Measurements from ENCODE around the gene RAN. TPM values are rescaled to one million over a fixed set of nuclear protein-coding genes. Genes with fewer than 3 reads are reported as not detected.
A peak's percentile ranks its signal among the peaks of the same experiment; 100 is the strongest.

RAN gene
- 1,000 to 10,000 TPM; 1,428 to 1,822 TPM for total RNA-seq

DNA sequence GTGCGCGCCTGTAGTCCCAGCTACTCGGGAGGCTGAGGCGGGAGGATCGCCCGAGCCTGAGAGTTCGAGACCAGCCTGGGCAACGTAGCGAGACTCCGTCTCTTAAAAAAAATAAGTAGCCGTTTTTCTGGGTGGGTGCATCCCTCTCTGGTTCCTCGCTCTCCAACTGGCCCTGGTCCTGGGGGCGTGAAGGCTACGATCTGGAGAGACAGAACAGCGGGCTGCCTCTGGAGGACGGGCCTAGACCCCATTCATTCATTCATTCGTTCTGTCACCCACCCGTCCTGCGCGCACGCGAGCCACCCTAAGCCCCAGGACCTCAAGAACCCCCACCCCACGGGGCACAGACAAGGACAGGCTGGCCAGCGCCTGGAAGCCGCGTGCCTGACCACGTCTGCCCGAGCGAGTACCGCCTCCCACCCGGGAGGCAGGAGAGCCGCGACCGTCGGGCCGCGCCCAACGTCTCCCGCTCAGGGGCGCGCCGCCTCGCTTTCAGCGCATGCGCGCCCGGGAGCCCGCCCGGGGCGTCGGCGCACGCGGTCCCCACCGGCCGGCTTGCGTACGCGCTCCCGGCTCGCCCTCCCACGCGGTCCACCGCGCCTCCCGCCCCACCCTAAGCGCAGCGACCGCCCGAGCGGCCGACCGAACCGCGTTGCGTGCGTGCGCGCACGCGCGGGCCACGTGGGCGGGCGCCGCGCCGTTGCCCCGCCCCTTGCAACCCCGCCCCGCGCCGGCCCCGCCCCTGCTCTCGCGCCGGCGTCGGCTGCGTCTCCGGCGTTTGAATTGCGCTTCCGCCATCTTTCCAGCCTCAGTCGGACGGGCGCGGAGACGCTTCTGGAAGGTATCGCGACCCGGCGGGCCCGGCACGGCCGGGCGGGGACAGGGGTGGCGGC is at the start of gene RAN:
TSS of gene RAN (plus strand) at position 781 of the 893 bp plus-strand sequence. CDS start 528 bp downstream, outside the sequence.
- Mint-ChIP-seq H3K36me3 (peaks cover 35 to 51% of the 10 kb centered on the region in 2 donors), H3K9me3 (no peaks in the 10 kb centered on the region), H3K27ac (peak within 1 kb of the TSS; percentile 93 to 99)
- ATAC-seq (peak; percentile 63 to 87), DNase-seq (ENCODE audit: low spot score in 2 of 2) (peak; percentile 89 to 93)

DNA sequence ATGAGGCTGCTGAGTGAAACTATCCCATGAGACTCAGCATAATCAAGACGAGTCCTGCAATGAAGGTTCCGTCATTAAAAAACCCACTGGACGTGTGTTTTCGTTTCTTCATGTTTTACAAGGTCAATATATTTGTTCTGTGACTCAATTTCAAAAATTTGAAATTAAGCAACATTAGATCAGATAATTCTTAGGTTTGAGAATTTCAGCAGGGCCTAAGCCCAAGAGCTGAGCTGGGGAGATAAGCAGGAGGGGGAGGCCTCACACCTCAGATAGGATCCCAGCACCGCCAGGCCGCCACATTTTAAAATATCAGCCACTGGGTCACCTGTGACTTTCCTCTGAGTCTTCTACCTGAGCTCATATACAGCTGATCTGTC is 46.1 kb upstream of the RAN start:
- DNase-seq (ENCODE audit: low spot score in 2 of 2) = no peak
- ATAC-seq = no peak
- H3K27ac Mint-ChIP-seq = no peak overlapping the region
- H3K9me3 Mint-ChIP-seq = no peaks in the 10 kb centered on the region
- H3K36me3 Mint-ChIP-seq = peaks cover 8 to 9% of the 10 kb centered on the region in 2 donors

DNA sequence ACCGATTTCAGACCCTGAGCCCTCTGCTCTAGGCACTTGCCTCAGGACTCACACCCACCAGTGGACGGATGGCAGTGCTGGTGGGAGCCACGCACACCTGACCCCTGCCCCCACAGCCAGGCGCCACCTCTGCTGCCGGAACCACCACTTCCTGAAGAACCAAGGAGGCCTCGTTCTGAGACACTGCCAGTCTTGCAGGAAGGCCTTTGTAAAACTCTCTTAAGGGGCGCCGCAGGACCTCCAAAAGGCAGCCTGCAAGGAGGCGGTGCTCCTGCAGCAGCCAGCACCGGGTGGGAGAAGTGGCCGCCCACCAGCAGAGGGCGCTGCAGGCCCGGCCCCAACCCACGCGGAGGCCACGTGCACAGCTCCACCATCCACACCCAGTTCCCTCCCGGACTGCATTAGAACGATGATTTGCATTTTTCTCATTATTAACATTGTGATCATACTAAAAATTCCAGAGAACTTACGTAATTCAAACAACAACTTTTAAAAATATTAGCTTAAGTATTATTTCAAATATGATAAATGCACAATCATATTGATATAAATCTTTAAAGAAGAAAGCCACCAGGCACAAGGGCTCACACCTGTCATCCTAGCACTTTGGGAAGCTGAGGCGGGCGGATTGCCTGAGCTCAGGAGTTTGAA is 45.6 kb upstream of the RAN start:
- peak; percentile 93 to 95 for ATAC-seq
- peak; percentile 63 to 80 for DNase-seq (ENCODE audit: low spot score in 2 of 2)
- peaks cover 8 to 9% of the 10 kb centered on the region in 2 donors for H3K36me3 Mint-ChIP-seq
- H3K27ac Mint-ChIP-seq = no peak overlapping the region
- H3K9me3 Mint-ChIP-seq = no peaks in the 10 kb centered on the region

DNA sequence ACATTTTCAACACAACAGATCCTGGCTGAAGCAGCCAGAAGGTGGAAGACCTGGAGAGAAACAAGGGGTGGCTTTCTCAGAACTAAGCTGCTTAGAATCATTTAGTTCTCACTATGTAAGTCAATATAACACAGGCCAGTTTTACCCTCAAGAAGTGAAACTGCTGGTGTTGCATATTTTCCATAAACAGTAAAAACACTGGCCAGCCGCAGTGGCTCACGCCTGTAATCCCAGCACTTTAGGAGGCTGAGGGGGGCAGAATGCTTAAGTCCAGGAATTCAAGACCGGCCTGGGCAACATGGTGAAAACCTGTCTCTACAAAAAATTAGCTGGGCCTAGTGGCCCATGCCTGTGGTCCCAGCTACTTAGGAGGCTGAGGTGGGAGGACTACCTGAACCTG is 44.4 kb upstream of the RAN start:
- ATAC-seq (peak in 1 of 2 donors; percentile 30), DNase-seq (ENCODE audit: low spot score in 2 of 2) (no peak)
- H3K9me3 Mint-ChIP-seq = no peaks in the 10 kb centered on the region
- H3K36me3 Mint-ChIP-seq = peaks cover 8 to 9% of the 10 kb centered on the region in 2 donors
- H3K27ac Mint-ChIP-seq = peak overlapping the region in 1 of 2 donors; percentile 37

DNA sequence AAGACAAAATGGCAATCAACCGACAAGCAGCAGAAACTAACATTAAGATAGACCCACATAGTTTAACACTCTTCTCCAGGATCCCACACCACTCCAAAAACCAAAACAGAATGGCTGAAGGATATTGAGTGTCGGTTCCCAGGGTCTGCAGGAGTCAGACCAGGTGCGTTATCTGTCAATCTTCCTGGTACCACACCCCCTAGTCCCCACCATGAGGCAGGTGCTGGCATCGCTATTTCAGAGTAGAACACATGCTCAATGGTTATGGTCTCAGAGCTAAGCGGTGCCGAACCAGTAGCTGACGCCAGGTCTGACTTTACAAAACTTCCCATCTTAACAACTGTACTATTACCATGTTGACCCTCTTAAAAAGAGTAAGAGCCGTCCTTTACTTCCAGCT is 43.0 kb upstream of the RAN start:
- no peak for ATAC-seq
- no peak overlapping the region for H3K27ac Mint-ChIP-seq
- H3K36me3 Mint-ChIP-seq = no peaks in the 10 kb centered on the region
- H3K9me3 Mint-ChIP-seq = no peaks in the 10 kb centered on the region
- DNase-seq (ENCODE audit: low spot score in 2 of 2) = no peak

DNA sequence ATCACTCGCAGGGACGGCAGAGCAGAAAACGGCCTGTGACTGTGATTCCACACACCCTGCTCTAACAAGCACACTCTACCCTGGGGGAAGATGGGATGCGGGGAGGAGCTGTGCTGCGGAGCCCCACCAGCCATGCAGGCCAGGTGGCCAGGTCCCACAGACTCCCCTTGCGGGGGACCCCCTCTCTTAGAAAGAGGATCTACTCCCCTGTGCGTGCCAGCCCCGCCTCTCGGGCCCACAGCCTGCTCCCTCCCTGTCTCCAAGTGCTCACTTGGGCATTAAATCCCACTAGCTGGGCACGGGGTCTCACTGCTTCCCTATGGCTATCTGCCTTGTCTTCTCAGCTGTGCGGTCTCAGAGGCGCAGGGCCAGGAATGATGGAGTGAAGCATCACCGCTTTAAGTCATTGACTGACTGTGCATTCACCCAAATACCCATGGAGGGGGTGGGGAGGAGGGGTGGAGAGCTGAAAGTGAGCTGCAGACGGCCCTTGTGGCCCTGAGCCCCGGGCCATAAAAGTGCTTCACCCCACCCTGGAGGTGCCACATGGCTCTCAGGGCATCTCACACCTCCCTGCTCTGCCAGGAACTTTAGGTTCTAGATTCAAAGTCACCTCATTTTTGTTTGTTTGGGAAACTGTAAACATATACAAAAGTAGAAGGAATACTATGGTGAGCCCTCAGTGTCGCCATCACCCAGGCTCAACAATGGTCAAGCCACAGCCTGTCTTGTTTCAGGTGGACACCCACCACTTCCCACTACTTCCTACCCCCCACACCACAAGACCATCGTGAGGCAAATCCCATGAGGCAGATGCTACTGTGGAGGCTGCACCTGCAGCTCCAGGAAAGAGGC is 42.2 kb upstream of the RAN start:
- DNase-seq (ENCODE audit: low spot score in 2 of 2) (no peak), ATAC-seq (no peak)
- no peaks in the 10 kb centered on the region for H3K9me3 Mint-ChIP-seq
- H3K36me3 Mint-ChIP-seq = no peaks in the 10 kb centered on the region
- no peak overlapping the region for H3K27ac Mint-ChIP-seq

DNA sequence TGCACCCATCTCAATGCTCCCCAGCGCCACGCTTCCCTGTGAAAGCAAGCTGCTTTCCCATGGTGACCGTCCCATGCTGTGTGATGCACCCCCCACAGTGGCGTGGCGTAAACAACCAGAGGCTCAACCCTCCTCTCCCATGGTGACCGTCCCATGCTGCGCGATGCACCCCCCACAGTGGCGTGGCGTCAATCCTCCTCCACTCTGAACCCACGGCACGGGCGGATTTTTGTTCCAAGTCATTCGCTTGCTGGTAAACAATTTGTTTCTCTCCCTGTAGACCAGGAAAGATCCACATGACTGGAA is 41.7 kb upstream of the RAN start:
- ATAC-seq = no peak
- H3K36me3 Mint-ChIP-seq = no peaks in the 10 kb centered on the region
- H3K27ac Mint-ChIP-seq = no peak overlapping the region
- DNase-seq (ENCODE audit: low spot score in 2 of 2) = no peak
- no peaks in the 10 kb centered on the region for H3K9me3 Mint-ChIP-seq

DNA sequence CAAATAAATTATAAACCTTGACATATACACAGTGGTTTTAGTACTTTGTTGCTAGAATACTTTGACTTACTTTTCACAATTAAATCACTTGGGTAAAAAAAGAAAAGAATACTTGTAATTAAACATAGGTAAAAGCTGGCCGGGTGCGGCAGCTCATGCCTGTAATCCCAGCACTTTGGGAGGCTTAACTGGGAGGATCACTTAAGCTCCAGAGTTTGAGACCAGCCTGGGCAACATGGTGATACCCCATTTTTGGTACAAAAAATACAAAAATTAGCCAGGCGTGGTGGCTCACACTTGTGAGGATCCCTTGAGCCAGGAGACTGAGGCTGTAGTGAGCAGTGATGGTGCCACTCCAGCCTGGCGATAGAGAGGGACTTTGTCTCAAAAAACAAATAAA is 40.6 kb upstream of the RAN start:
- ATAC-seq (no peak), DNase-seq (ENCODE audit: low spot score in 2 of 2) (no peak)
- no peaks in the 10 kb centered on the region for H3K36me3 Mint-ChIP-seq
- H3K27ac Mint-ChIP-seq = no peak overlapping the region
- no peaks in the 10 kb centered on the region for H3K9me3 Mint-ChIP-seq

DNA sequence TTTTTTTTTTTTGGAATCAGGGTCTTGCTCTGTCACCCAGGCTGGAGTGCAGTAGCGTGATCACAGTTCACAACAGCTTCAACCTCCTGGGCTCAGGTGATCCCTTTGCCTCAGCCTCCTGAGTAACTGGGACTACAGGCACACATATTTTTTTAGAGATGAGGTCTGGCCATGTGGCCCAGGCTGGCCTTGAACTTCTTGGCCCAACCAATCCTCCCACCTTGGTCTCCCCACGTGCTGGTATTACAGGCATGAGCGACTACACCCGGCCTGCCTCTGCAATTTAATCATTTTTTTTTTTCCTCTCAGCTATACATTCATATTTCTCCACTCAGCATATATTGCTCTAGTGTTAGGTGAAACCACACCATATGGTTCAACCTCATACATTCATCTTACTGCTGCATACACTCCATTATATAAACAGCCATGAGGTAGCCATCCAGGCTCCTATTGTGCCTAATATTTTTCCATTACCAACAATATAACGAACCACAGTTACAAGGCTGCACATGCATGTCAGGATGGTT is 39.9 kb upstream of the RAN start:
- DNase-seq (ENCODE audit: low spot score in 2 of 2) = no peak
- H3K27ac Mint-ChIP-seq = no peak overlapping the region

DNA sequence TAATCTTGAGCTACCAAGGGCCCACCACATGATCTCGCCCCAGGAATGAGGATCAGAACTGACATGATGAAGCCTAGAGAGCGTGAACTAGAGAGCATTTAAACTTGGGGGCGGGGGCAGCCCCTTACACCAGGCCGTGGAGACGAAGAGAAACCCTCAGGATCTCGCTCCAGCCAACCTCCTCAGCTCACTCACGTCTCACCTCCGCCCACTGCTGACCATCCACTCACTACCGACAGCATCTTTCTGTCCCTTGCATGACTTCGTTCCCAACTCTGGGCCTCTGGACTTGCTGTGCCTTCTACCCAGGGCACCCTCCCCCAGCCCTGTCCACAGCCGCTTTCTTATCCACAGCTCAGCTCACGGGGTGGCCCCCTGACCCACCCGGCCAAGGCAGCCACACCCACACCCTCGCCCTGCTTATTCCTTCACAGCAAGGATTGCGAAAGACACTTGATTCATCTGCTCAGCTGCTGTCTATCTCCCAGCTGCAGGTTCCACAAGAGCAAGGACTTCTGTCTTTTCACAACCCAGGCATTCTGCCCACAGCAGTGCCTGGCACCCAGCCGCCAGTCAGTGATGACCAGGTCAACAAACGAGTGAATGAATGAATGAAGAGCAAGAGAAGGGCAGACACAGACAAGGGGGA is 39.2 kb upstream of the RAN start:
- H3K36me3 Mint-ChIP-seq = no peaks in the 10 kb centered on the region
- ATAC-seq (peak in 1 of 2 donors; percentile 47), DNase-seq (ENCODE audit: low spot score in 2 of 2) (no peak)
- H3K27ac Mint-ChIP-seq = no peak overlapping the region
- H3K9me3 Mint-ChIP-seq = no peaks in the 10 kb centered on the region

More for the DNA sequence above, 39.9 kb upstream of the RAN start:
- H3K36me3 Mint-ChIP-seq = no peaks in the 10 kb centered on the region
- no peaks in the 10 kb centered on the region for H3K9me3 Mint-ChIP-seq
- no peak for ATAC-seq

DNA sequence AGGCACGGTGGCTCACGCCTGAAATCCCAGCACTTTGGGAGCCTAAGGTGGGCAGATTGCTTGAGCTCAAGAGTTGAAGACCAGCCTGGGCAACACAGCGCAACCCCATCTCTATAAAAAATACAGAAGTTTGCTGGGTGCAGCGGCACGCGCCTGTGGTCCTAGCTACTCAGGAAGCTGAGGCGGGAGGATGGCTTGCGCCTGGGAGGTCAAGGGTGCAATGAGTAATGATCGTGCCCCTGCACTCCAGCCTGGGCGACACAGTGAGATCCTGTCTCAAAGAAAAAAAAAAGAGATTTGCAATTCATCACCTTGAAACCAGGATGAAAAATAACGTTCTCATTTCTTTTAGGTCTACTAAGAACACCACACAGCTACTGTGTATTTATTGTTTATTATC is 36.9 kb upstream of the RAN start:
- peaks cover 0 to 4% of the 10 kb centered on the region in 2 donors for H3K9me3 Mint-ChIP-seq

DNA sequence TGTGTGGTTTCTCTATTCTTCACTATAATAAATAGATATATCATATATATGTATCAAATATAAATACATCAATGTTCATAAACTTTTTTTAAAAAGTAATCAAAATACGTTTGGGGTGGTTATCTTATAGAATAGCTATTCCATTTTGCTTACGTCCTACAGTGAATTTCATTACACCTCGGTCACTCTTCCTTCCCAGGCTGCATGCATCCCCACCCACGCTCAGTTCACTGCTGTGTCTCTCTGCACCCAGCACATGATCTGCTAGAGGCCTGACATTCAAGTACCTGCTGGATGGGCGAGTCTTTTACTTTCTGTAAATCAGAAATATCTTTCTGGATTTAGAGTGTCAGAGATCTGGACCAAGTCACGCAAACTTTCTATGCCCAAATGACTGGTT is 36.4 kb upstream of the RAN start:
- H3K9me3 Mint-ChIP-seq = peaks cover 0 to 4% of the 10 kb centered on the region in 2 donors
- peaks cover 0 to 4% of the 10 kb centered on the region in 2 donors for H3K36me3 Mint-ChIP-seq
- DNase-seq (ENCODE audit: low spot score in 2 of 2) (no peak), ATAC-seq (no peak)
- H3K27ac Mint-ChIP-seq = no peak overlapping the region

More for the DNA sequence above, 36.9 kb upstream of the RAN start:
- DNase-seq (ENCODE audit: low spot score in 2 of 2) (no peak), ATAC-seq (no peak)
- H3K27ac Mint-ChIP-seq = no peak overlapping the region
- H3K36me3 Mint-ChIP-seq = peaks cover 0 to 4% of the 10 kb centered on the region in 2 donors

DNA sequence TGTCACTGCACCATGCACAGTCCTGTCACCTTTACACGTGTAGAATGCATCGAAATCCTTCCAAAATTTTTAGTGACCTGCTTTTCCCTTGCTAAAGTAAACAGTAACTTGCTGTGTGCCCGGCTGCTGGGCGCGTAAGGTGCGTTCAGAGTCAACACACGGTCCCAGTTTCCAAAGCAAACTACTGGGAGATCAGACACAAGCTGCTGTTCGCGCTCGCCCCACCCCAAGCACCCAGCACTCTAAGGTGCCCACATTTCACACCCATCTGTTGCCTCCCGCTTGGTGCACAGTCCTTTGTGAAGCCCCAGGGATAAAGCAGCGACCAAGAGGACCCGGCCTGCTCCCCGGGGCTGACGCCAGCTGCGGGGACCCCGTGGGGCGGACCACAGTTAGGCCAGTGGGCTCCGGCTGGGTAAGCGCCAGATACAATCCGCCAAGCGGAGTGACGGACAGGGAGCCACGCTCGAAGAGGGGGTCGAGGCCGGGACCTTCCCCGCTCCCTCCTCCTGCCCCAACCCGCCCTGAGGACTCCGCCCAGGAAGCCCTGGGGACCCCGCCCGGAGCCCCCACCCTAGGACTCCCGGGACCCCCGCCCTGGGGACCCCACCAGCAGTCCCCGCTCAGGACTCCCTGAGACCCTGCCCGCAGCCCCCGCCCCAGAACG is 33.4 kb upstream of the RAN start:
- H3K9me3 Mint-ChIP-seq = peaks cover 0 to 4% of the 10 kb centered on the region in 2 donors
- peak; percentile 31 to 40 for ATAC-seq
- H3K27ac Mint-ChIP-seq = peak overlapping the region in 1 of 2 donors; percentile 22
- peaks cover 0 to 4% of the 10 kb centered on the region in 2 donors for H3K36me3 Mint-ChIP-seq
- DNase-seq (ENCODE audit: low spot score in 2 of 2) = peak; percentile 29 to 58

DNA sequence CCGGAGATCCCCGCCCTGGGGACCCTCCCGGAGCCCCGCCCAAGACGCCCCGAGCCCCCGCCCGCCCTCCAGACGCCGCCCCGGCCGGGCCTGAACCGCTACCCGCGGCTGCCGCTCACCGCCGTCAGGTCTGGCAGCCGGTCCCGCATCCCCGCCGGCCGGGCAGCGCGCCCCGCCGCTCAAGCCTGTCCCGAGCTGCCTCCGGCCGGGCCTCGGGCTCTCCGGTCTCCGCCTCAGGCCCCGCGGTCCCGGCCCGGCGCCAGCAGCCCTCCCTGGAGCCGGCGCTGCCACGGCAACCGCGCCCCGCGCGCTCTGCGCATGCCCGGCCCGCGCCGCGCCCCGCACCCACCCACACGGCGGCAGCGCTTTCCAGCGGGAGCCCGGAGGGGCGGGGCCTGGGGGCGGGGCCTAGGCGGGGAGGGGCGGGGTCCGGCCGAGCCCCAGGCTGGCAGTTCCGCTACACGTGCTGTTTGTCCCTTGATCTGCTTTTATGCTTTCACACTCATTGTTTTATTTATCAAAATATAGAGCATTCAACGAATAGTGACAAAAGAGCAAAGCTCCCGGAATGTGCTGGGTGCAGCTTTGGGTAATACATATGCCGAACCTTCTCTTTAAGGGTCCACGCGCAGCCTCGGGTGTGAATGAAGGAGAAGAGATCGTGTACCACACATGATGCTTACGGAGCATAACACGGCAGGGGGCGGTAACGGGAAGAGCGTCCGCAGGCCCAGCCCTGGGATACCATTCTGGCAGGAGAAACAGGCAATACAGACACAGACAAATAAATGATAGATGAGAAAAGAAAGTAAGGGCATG is 32.7 kb upstream of the RAN start, which contains the start of gene STX2:
TSS of gene STX2 (minus strand) at position 300 of the 819 bp plus-strand sequence. CDS start at position 149, 151 bp downstream.
- H3K27ac Mint-ChIP-seq = peak within 1 kb of the TSS; percentile 22 to 74
- H3K9me3 Mint-ChIP-seq = peaks cover 0 to 4% of the 10 kb centered on the region in 2 donors
- DNase-seq (ENCODE audit: low spot score in 2 of 2) (peak; percentile 90 to 94), ATAC-seq (peak; percentile 89 to 90)
- peaks cover 0 to 4% of the 10 kb centered on the region in 2 donors for H3K36me3 Mint-ChIP-seq
